Thyroid gland (tissue), 4 donors: Measurements from ENCODE around the gene TRPT1.

ENCODE experiments used
- POLR2A ChIP-seq, 2 donors: fragments of 450-650 bp; IDR thresholded peaks; one replicate each; pipeline ENCODE4 v1.6.1; 2017; ENCODE audit warnings: antibody characterized with exemption in 2 of 2, mild to moderate bottlenecking in 2 of 2, moderate library complexity in 1 of 2
- TF ChIP-seq, protein P1 (sequence below), 6 experiments: fragments of 200-600 bp in 3 of 6; fragments of 450-650 bp in 3 of 6; sonication (generic) in 3 of 6; IDR thresholded peaks; one replicate each; pipeline ENCODE4 v1.5.1; 2016 to 2019; ENCODE audit warnings: antibody characterized with exemption in 6 of 6, mild to moderate bottlenecking in 2 of 6, inconsistent platforms in 1 of 6, moderate library complexity in 1 of 6

DNA sequence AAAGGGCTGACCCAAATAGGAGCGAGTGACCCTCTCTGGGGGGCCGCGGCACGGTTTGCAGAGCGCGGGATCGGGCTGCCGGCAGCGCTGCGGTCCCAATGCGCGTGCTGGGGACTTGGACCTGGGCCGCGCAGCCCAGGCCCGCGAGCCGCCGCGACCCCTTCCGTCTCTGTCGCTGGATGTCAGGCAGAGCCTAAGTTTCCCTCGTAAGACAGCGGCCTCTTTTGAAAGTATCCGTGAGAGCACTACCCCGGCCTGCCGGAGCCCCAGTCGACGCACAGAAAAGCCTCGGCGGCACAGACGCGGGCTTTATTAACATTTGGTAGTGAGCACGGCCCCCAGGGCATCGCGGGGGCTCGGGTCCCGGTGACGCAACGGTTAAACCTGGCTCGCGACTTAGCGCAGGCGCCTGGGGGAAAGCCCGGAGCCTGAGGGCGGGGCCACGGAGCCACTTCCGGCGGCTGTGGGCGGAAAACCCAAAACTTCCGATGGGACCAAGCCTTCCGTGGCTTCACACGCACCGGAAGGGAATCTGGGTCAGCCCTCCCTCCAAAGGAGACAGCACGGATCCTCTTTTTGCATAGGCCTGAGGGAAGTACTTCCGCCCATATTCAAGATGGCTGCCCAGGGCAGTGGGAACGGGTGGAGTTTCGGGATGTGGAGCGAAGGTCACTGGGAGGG is 43.7 kb upstream of the TRPT1 start:
- TF ChIP-seq, protein P1, sequence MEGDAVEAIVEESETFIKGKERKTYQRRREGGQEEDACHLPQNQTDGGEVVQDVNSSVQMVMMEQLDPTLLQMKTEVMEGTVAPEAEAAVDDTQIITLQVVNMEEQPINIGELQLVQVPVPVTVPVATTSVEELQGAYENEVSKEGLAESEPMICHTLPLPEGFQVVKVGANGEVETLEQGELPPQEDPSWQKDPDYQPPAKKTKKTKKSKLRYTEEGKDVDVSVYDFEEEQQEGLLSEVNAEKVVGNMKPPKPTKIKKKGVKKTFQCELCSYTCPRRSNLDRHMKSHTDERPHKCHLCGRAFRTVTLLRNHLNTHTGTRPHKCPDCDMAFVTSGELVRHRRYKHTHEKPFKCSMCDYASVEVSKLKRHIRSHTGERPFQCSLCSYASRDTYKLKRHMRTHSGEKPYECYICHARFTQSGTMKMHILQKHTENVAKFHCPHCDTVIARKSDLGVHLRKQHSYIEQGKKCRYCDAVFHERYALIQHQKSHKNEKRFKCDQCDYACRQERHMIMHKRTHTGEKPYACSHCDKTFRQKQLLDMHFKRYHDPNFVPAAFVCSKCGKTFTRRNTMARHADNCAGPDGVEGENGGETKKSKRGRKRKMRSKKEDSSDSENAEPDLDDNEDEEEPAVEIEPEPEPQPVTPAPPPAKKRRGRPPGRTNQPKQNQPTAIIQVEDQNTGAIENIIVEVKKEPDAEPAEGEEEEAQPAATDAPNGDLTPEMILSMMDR (IDR thresholded peaks at IDR 0.05): peak in 3 of 6 experiments; percentile 14 to 31 (median 19)
- TF ChIP-seq POLR2A (IDR thresholded peaks at IDR 0.05): no peak
